ENCODE measurements around the gene MZF1. TPM values are rescaled to one million over a fixed set of nuclear protein-coding genes. Genes with fewer than 3 reads are reported as not detected.

The MZF1 gene
- total and polyA plus RNA-seq, 9 of the 15 experiments (the other 6 are each of a cell fraction or from before 2014, with no cell fraction given), result 0.31 to 29.3 (median 11.5) TPM

GRCh38 chr19:58518256-58519086 is 54.7 kb downstream of the MZF1 start (continued):
- TF ChIP-seq ZBTB11 (CRISPR knock-in tag; IDR thresholded peaks at IDR 0.05) (no peak), SPI1 (IDR thresholded peaks at IDR 0.05; ENCODE audit: borderline replicate concordance, low read depth, low read length) (0 out of 2 replicates have a peak, but pooled peaks have one; percentile 14), MEIS2 (IDR thresholded peaks at IDR 0.05; ENCODE audit: partially characterized antibody) (no peak), CEBPB (tag; IDR thresholded peaks at IDR 0.05) (0 out of 2 replicates have a peak, but pooled peaks have one; percentile 24), ZNF197 (CRISPR knock-in tag; IDR thresholded peaks at IDR 0.05; ENCODE audit: low read depth) (peak; percentile 18; the same call in 1 of the 2 replicates)
- TF ChIP-seq, protein P1, sequence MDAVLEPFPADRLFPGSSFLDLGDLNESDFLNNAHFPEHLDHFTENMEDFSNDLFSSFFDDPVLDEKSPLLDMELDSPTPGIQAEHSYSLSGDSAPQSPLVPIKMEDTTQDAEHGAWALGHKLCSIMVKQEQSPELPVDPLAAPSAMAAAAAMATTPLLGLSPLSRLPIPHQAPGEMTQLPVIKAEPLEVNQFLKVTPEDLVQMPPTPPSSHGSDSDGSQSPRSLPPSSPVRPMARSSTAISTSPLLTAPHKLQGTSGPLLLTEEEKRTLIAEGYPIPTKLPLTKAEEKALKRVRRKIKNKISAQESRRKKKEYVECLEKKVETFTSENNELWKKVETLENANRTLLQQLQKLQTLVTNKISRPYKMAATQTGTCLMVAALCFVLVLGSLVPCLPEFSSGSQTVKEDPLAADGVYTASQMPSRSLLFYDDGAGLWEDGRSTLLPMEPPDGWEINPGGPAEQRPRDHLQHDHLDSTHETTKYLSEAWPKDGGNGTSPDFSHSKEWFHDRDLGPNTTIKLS (IDR thresholded peaks at IDR 0.05; ENCODE audit: borderline replicate concordance, low read depth), result no peak
- TF ChIP-seq, protein P2, sequence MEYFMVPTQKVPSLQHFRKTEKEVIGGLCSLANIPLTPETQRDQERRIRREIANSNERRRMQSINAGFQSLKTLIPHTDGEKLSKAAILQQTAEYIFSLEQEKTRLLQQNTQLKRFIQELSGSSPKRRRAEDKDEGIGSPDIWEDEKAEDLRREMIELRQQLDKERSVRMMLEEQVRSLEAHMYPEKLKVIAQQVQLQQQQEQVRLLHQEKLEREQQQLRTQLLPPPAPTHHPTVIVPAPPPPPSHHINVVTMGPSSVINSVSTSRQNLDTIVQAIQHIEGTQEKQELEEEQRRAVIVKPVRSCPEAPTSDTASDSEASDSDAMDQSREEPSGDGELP (CRISPR knock-in tag; IDR thresholded peaks at IDR 0.05; ENCODE audit: borderline replicate concordance), result no peak
- TF ChIP-seq, protein P3, sequence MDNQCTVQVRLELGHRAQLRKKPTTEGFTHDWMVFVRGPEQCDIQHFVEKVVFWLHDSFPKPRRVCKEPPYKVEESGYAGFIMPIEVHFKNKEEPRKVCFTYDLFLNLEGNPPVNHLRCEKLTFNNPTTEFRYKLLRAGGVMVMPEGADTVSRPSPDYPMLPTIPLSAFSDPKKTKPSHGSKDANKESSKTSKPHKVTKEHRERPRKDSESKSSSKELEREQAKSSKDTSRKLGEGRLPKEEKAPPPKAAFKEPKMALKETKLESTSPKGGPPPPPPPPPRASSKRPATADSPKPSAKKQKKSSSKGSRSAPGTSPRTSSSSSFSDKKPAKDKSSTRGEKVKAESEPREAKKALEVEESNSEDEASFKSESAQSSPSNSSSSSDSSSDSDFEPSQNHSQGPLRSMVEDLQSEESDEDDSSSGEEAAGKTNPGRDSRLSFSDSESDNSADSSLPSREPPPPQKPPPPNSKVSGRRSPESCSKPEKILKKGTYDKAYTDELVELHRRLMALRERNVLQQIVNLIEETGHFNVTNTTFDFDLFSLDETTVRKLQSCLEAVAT (IDR thresholded peaks at IDR 0.05), result no peak

All from K562 (cell line).